SK-N-SH (cell line): ENCODE data around the gene LRCOL1.

Experiments
- EP300 ChIP-seq, 2 experiments: IDR thresholded peaks; 2 replicates each; pipeline versions ENCODE4 v1.4.0 to v1.6.1; 2012; ENCODE audit warnings: borderline replicate concordance in 1 of 2, low read depth in 1 of 2, low read length in 1 of 2
- POLR2AphosphoS5 ChIP-seq: IDR thresholded peaks from 2 replicates; pipeline ENCODE4 v1.6.1; 2012; ENCODE audit warnings: low read depth, low read length
- RAD21 ChIP-seq: IDR thresholded peaks from 2 replicates; pipeline ENCODE4 v1.6.1; 2012; ENCODE audit warnings: mild to moderate bottlenecking, low read length
- TF ChIP-seq, protein P1 (sequence below): fragments of 200-600 bp; sonication (generic); IDR thresholded peaks from 2 replicates; pipeline ENCODE4 v1.6.1; 2017; ENCODE audit warnings: antibody characterized with exemption, mild to moderate bottlenecking, moderate library complexity

DNA sequence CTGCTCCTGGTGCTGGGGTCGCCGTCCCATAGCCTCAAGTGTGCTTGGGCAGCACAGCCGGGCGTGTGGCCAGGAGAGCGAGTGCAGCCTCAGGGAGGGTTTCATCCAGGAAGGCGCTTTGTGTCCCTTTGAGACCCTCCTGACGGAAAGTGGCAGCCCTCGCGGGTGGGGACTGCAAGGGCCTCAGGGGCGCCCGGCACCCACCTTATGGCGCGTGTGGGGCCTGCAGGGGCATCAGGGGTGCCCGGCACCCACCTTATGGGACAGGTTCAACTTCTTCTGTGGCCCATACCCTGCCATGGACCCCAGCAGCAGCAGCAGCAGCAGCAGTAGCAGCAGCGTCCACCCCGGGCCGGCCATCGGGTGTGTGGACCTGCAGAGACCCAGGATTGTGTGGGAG is 4.5 kb downstream of the LRCOL1 start:
- TF ChIP-seq, protein P1, sequence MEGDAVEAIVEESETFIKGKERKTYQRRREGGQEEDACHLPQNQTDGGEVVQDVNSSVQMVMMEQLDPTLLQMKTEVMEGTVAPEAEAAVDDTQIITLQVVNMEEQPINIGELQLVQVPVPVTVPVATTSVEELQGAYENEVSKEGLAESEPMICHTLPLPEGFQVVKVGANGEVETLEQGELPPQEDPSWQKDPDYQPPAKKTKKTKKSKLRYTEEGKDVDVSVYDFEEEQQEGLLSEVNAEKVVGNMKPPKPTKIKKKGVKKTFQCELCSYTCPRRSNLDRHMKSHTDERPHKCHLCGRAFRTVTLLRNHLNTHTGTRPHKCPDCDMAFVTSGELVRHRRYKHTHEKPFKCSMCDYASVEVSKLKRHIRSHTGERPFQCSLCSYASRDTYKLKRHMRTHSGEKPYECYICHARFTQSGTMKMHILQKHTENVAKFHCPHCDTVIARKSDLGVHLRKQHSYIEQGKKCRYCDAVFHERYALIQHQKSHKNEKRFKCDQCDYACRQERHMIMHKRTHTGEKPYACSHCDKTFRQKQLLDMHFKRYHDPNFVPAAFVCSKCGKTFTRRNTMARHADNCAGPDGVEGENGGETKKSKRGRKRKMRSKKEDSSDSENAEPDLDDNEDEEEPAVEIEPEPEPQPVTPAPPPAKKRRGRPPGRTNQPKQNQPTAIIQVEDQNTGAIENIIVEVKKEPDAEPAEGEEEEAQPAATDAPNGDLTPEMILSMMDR = no peak
- TF ChIP-seq POLR2AphosphoS5 (no peak), EP300 (IDR thresholded peaks at IDR 0.05; ENCODE audit: borderline replicate concordance in 1 of 2, low read depth in 1 of 2, low read length in 1 of 2) (no peak), RAD21 (no peak)
